HepG2 (cell line): Measurements from ENCODE around the gene CASP5. TPM values are rescaled to one million over a fixed set of nuclear protein-coding genes. Genes with fewer than 3 reads are reported as not detected.

ENCODE experiments used
- CHD4 ChIP-seq: fragments of 200-600 bp; sonication (generic); IDR thresholded peaks from 2 replicates; pipeline ENCODE4 v1.7.0; 2017; ENCODE audit warnings: mild to moderate bottlenecking, low read length, borderline replicate concordance
- ELF4 ChIP-seq: sonication (generic); formaldehyde crosslinking; IDR thresholded peaks from 2 replicates; pipeline ENCODE4 v1.5.0; 2020; ENCODE audit warnings: missing genetic modification reagents, mild to moderate bottlenecking, moderate library complexity, borderline replicate concordance
- GLMP ChIP-seq: sonication (generic); formaldehyde crosslinking; IDR thresholded peaks from 2 replicates; pipeline ENCODE4 v1.9.0; 2021; ENCODE audit warnings: missing genetic modification reagents, mild to moderate bottlenecking, borderline replicate concordance
- HBP1 ChIP-seq: IDR thresholded peaks from 2 replicates; pipeline ENCODE4 v1.6.1; 2016; ENCODE audit warnings: low read depth, control low read depth
- IKZF1 ChIP-seq: fragments of 450-650 bp; IDR thresholded peaks from 2 replicates; pipeline ENCODE4 v1.7.1; 2016
- KIAA2018 ChIP-seq: sonication (generic); formaldehyde crosslinking; IDR thresholded peaks from 2 replicates; pipeline ENCODE4 v1.5.0; 2020; ENCODE audit warnings: mild to moderate bottlenecking, missing genetic modification reagents, borderline replicate concordance
- MAZ ChIP-seq, 2 experiments: sonication (generic) in 1 of 2; formaldehyde crosslinking in 1 of 2; IDR thresholded peaks; 2 replicates each; pipeline versions ENCODE4 v1.5.0 to v1.6.1; 2012 to 2020; ENCODE audit warnings: low read depth in 2 of 2, mild to moderate bottlenecking in 2 of 2, borderline replicate concordance in 1 of 2, improper control_type of control experiment in 1 of 2, low read length in 1 of 2, missing genetic modification reagents in 1 of 2, moderate library complexity in 1 of 2
- PAX8 ChIP-seq: sonication (generic); formaldehyde crosslinking; IDR thresholded peaks from 2 replicates; pipeline ENCODE4 v1.8.0; 2022; ENCODE audit warnings: mild to moderate bottlenecking, missing genetic modification reagents, borderline replicate concordance
- RFX1 ChIP-seq: fragments of 450-650 bp; IDR thresholded peaks from 2 replicates; pipeline ENCODE4 v1.6.1; 2017
- SRSF9 ChIP-seq: fragments of 200-400 bp; formaldehyde crosslinking; IDR thresholded peaks from 2 replicates; pipeline ENCODE4 v1.6.1; 2018; ENCODE audit warnings: borderline replicate concordance, mild to moderate bottlenecking, low read depth, low read length; ENCODE audit not compliant: insufficient read depth, poor library complexity, severe bottlenecking
- ZFP1 ChIP-seq: IDR thresholded peaks from 2 replicates; pipeline ENCODE4 v1.6.1; 2016
- ZNF331 ChIP-seq: sonication (generic); formaldehyde crosslinking; IDR thresholded peaks from 2 replicates; pipeline ENCODE4 v1.4.0; 2020; ENCODE audit warnings: missing genetic modification reagents
- ZNF337 ChIP-seq: sonication (generic); formaldehyde crosslinking; IDR thresholded peaks from 2 replicates; pipeline ENCODE4 v1.5.1; 2020; ENCODE audit warnings: missing genetic modification reagents, low read depth, mild to moderate bottlenecking, borderline replicate concordance
- ZNF709 ChIP-seq: sonication (generic); formaldehyde crosslinking; IDR thresholded peaks from 2 replicates; pipeline ENCODE4 v1.5.0; 2020; ENCODE audit warnings: mild to moderate bottlenecking, missing genetic modification reagents
- polyA plus RNA-seq, 8 experiments: library from polyadenylated mRNA; depleted of rRNA in 3 of 8; stranded (reverse) in 7 of 8; unstranded in 1 of 8; fragments of >200 nt; fragmentation: Illumina TruSeq in 4 of 8; extraction: Trizol in 4 of 8; gene quantifications; 2 replicates each; pipeline versions ENCODE4 v1.2.1 to v1.2.3, GENCODE V29; 2011 to 2016; ENCODE audit warnings: low read depth in 4 of 8, missing spikeins in 1 of 8, mixed read lengths in 1 of 8; ENCODE audit not compliant: insufficient read depth in 1 of 8
- total RNA-seq, 5 experiments: library from RNA; depleted of rRNA; stranded (reverse); fragments of >200 nt; fragmentation: Illumina TruSeq; extraction: Trizol; gene quantifications; 2 replicates each; pipeline ENCODE4 v1.2.3, GENCODE V29; 2016; ENCODE audit warnings: low read depth in 1 of 5
- TF ChIP-seq, protein P1 (sequence below): sonication (generic); formaldehyde crosslinking; IDR thresholded peaks from 2 replicates; pipeline ENCODE4 v1.4.0; 2020; ENCODE audit warnings: missing genetic modification reagents; ENCODE audit errors: not compliant biosample characterization

The CASP5 gene
- total and polyA plus RNA-seq, 2 of the 13 experiments (the other 11 are each of a cell fraction or from before 2014, with no cell fraction given): not detected

DNA sequence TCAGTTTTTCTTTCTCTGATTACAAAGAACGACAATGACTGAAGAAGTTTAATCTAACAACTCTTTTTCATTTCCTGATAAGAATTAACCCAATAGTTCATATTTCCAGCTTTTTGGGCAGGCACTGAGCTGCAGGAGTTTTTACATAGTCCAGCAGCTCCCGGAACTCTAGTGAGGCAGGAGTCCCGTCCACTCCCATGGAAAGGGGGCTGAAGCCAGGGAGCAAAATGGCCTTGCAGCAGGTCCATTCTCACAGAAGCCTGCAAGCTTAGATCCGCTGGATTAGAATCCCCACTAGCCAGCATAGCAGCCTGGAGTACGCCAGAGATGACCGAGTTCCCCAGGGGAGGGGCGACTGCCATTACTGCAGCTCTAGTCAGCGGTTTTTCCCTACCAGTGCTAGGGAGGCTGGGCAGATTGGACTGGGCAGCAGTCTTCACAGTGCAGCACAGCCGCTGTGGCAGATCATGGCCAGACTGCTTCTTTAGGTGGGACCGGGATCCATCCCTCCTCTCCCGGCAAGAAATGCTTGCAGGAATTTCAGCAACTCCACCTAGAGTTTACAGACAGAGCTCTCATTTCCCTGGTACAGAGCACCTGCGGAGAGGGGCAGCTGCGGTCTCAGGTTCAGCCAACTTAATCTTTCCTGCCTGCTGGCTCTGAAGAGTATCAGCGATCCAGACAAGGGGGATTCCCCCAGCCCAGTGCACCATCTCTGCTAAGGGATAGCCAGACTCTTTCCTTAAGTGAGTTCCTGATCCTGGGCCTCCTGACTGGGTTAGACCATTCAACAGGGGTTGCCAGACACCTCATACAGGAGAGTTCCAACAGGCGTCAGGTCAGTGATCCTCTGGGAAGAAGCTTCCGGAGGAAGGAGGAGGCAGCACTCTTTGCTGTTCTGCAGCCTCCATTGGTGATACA lies 53.9 kb downstream of the CASP5 start (continued):
- TF ChIP-seq KIAA2018 (CRISPR knock-in tag): no peak
- TF ChIP-seq HBP1 (CRISPR knock-in tag): no peak
- TF ChIP-seq ZNF331: no peak
- TF ChIP-seq, protein P1, sequence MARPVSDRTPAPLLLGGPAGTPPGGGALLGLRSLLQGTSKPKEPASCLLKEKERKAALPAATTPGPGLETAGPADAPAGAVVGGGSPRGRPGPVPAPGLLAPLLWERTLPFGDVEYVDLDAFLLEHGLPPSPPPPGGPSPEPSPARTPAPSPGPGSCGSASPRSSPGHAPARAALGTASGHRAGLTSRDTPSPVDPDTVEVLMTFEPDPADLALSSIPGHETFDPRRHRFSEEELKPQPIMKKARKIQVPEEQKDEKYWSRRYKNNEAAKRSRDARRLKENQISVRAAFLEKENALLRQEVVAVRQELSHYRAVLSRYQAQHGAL: no peak
- TF ChIP-seq ZFP1 (CRISPR knock-in tag): no peak
- TF ChIP-seq PAX8 (CRISPR knock-in tag): no peak
- TF ChIP-seq ZNF337: no peak
- no peak for TF ChIP-seq IKZF1
- peak; percentile 84 for TF ChIP-seq ELF4
- TF ChIP-seq GLMP (CRISPR knock-in tag): no peak
- TF ChIP-seq RFX1: no peak
- no peak for TF ChIP-seq CHD4
- no peak for TF ChIP-seq SRSF9
- TF ChIP-seq ZNF709 (CRISPR knock-in tag): no peak
- TF ChIP-seq MAZ (IDR thresholded peaks at IDR 0.05; ENCODE audit: borderline replicate concordance, low read depth, low read length): no peak
- no peak for TF ChIP-seq MAZ (CRISPR knock-in tag; IDR thresholded peaks at IDR 0.05; ENCODE audit: low read depth)
